ENCODE measurements around the gene STK32C. TPM values are rescaled to one million over a fixed set of nuclear protein-coding genes. Genes with fewer than 3 reads are reported as not detected.

Gene STK32C
- total RNA-seq, 1 donor from 2014 or later = 4.7 TPM

DNA sequence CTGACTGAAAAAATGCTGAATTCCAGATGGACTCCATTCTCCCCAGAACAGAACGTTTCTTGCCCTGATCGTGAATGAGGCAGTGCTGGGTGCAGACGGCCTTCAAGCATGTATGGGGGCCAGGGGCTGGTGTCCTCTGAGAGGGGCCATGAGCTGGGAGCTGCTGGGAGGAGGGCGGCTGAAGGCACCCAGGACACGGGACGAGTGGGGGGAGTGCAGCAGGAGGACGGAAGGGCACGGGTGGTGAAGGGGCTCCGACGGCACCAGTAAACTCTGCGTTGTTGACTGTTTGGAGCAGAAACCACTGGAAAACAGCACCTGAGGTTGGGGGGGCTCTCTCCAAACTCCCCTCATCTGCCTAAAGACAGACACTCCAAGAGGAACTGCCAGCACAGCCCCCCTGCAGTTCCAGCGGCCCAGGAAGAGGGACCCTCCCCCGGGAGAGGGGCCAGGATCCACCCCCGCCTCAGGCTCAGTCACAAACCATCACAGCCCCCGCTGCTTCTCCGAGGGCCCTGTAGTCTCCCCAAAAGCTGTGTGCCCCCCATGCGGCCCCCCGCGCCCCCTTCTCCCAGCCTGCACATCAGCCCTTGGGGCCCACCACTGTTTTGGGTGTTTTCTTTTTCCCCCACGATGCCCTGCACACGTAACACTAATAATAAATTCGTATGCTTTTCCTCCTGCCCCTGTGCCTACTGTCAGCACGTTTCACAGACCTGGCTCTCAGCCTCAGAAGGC is 65.5 kb downstream of the STK32C start:
- Histone ChIP-seq H3K4me1 (no peaks in the 10 kb centered on the region), H3K27ac (no peak overlapping the region), H3K4me3 (no peak overlapping the region), H3K36me3 (no peaks in the 10 kb centered on the region), H3K9me3 (no peaks in the 10 kb centered on the region), H3K27me3 (no peaks in the 10 kb centered on the region)
- no peak for TF ChIP-seq POLR2AphosphoS5 (IDR thresholded peaks at IDR 0.05; ENCODE audit: insufficient read depth in 1 of 2, low read depth in 1 of 2)
- TF ChIP-seq, protein P1, sequence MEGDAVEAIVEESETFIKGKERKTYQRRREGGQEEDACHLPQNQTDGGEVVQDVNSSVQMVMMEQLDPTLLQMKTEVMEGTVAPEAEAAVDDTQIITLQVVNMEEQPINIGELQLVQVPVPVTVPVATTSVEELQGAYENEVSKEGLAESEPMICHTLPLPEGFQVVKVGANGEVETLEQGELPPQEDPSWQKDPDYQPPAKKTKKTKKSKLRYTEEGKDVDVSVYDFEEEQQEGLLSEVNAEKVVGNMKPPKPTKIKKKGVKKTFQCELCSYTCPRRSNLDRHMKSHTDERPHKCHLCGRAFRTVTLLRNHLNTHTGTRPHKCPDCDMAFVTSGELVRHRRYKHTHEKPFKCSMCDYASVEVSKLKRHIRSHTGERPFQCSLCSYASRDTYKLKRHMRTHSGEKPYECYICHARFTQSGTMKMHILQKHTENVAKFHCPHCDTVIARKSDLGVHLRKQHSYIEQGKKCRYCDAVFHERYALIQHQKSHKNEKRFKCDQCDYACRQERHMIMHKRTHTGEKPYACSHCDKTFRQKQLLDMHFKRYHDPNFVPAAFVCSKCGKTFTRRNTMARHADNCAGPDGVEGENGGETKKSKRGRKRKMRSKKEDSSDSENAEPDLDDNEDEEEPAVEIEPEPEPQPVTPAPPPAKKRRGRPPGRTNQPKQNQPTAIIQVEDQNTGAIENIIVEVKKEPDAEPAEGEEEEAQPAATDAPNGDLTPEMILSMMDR (IDR thresholded peaks at IDR 0.05) = no peak
- no peak for TF ChIP-seq POLR2A (IDR thresholded peaks at IDR 0.05)
- DNase-seq (ENCODE audit: extremely low spot score in 2 of 2) = no peak
- intact Hi-C loops (cut with DNase I) = no loop called here

DNA sequence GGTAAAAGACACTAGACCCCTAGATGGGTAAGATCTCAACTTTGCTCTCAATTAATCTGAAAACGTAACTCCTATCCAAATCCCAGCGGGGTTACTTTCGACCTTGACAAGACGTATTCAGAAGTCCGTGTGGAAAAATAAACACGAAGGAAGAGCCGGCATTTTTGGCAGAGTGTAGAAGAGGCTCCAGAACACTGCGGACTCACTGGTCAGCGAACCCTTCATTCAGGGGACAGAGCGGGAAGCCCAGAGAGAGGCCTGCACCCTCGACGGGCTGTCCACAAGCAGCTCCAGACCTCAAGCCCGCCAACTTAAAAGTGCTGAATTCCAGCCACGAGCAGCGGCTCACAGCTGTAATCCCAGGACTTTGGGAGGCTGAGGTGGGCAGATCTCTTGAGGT is 66.3 kb downstream of the STK32C start:
- H3K27me3 ChIP-seq = no peaks in the 10 kb centered on the region
- no peak overlapping the region for H3K4me3 ChIP-seq
- TF ChIP-seq POLR2A (IDR thresholded peaks at IDR 0.05) = no peak
- TF ChIP-seq, protein P1 (IDR thresholded peaks at IDR 0.05) = no peak
- TF ChIP-seq POLR2AphosphoS5 (IDR thresholded peaks at IDR 0.05; ENCODE audit: insufficient read depth in 1 of 2, low read depth in 1 of 2) = no peak
- H3K27ac ChIP-seq = no peak overlapping the region
- H3K4me1 ChIP-seq = no peaks in the 10 kb centered on the region
- H3K36me3 ChIP-seq = no peaks in the 10 kb centered on the region
- intact Hi-C loops (cut with DNase I) = no loop called here
- H3K9me3 ChIP-seq = no peaks in the 10 kb centered on the region
- no peak for DNase-seq (ENCODE audit: extremely low spot score in 2 of 2)

DNA sequence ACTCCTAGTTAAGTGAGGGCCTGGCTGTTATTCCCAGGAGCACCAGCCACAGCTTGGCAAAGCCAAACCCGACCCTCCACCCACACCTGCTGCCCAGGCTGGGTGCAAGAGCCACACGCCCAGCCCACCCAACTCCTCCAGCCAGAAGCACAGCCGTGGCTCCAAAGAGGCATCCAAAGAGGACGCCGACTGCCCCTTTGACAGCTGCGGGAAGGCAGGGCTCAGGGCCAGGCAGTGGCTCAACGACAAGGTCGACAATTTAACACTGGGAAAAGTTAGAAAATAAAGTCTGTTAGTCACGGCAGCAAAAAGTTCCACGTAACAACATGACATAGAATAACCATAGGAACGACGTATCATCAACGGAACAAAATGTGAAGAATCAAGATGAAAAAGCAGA is 66.7 kb downstream of the STK32C start:
- intact Hi-C loops (cut with DNase I) = no loop called here
- no peaks in the 10 kb centered on the region for H3K9me3 ChIP-seq

DNA sequence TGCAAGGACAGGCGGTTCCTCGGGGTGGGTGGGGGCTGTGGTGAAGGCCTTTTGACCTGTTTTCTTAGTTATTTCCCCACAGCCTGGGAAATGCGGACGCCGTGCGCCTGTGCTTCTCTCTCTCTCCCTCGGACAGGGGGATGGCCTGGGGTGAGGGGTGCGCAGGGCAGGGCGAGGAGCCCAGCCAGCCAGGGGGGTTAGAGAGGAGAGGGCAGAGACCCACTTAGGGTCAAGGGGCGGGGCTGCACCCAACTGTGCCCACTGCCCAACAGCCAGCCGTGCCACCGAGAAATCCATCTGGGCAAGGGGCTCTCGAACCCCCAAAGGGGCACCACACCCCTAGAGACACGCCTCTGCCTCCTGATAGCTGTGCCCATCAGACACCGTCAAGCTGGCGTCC is 67.2 kb downstream of the STK32C start:
- DNase-seq (ENCODE audit: extremely low spot score in 2 of 2) = no peak

More for the DNA sequence above, 66.7 kb downstream of the STK32C start:
- no peaks in the 10 kb centered on the region for H3K4me1 ChIP-seq
- no peaks in the 10 kb centered on the region for H3K36me3 ChIP-seq
- DNase-seq (ENCODE audit: extremely low spot score in 2 of 2) = no peak
- no peak overlapping the region for H3K4me3 ChIP-seq
- H3K27me3 ChIP-seq = no peaks in the 10 kb centered on the region
- no peak overlapping the region for H3K27ac ChIP-seq
- TF ChIP-seq POLR2A (IDR thresholded peaks at IDR 0.05) (no peak), POLR2AphosphoS5 (IDR thresholded peaks at IDR 0.05; ENCODE audit: insufficient read depth in 1 of 2, low read depth in 1 of 2) (no peak)
- TF ChIP-seq, protein P1 (IDR thresholded peaks at IDR 0.05) = no peak

DNA sequence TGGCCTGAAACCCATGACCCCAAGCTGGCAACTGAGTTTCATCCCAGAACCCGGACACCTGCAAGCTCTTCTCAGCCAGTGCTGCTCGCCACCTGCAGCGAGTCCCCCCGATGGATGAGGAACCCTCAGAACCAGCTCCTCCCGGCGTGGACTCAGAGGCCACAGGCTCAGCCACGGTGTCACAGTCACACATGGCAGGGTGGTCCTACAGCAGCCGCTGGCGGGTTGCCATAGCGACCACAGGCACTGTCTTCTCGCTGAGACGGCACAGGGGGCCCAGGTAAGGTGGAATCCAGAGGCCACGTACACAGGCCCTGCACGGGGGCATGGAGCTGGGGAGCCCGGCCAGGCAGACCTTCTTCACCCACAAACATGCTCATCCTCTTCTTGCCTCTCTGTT is 67.6 kb downstream of the STK32C start:
- Histone ChIP-seq H3K27me3 (no peaks in the 10 kb centered on the region), H3K4me1 (no peaks in the 10 kb centered on the region), H3K36me3 (no peaks in the 10 kb centered on the region), H3K4me3 (no peak overlapping the region), H3K9me3 (no peaks in the 10 kb centered on the region), H3K27ac (no peak overlapping the region)
- TF ChIP-seq, protein P1 (IDR thresholded peaks at IDR 0.05) = no peak
- TF ChIP-seq POLR2AphosphoS5 (IDR thresholded peaks at IDR 0.05; ENCODE audit: insufficient read depth in 1 of 2, low read depth in 1 of 2) = no peak
- no peak for TF ChIP-seq POLR2A (IDR thresholded peaks at IDR 0.05)
- no peak for DNase-seq (ENCODE audit: extremely low spot score in 2 of 2)
- intact Hi-C loops (cut with DNase I) = no loop called here

More for the DNA sequence above, 67.2 kb downstream of the STK32C start:
- intact Hi-C loops (cut with DNase I) = no loop called here
- Histone ChIP-seq H3K27ac (no peak overlapping the region), H3K27me3 (no peaks in the 10 kb centered on the region), H3K36me3 (no peaks in the 10 kb centered on the region), H3K4me1 (no peaks in the 10 kb centered on the region), H3K4me3 (no peak overlapping the region), H3K9me3 (no peaks in the 10 kb centered on the region)
- TF ChIP-seq POLR2A (IDR thresholded peaks at IDR 0.05) = no peak
